NOMO-1 treated with dmso at 0.1 percent for 144 hours (cell line): ENCODE data around the gene MLLT1.

Experiments used
- DNase-seq: peaks from one replicate; lab custom pipeline; 2025; ENCODE audit not compliant: unreplicated experiment; lab: John Stamatoyannopoulos, UW

MLLT1 gene

GRCh38 chr19:6259312-6259861, 20.4 kb downstream of the MLLT1 start:
- DNase-seq: no peak

- no peak for DNase-seq
Observed at GRCh38 chr19:6258812-6259311, 20.9 kb downstream of the MLLT1 start.

GRCh38 chr19:6253954-6254733, 25.6 kb downstream of the MLLT1 start:
- DNase-seq: no peak

- no peak for DNase-seq
Observed at GRCh38 chr19:6252066-6252465, 27.7 kb downstream of the MLLT1 start.

GRCh38 chr19:6250909-6251308, 28.9 kb downstream of the MLLT1 start:
- no peak for DNase-seq

GRCh38 chr19:6250024-6250615, 29.7 kb downstream of the MLLT1 start:
- DNase-seq: no peak

- DNase-seq: no peak
Observed at GRCh38 chr19:6249296-6249695, 30.5 kb downstream of the MLLT1 start.

GRCh38 chr19:6248844-6249243, 30.9 kb downstream of the MLLT1 start:
- DNase-seq: no peak

- no peak for DNase-seq
Observed at GRCh38 chr19:6248341-6248740, 31.4 kb downstream of the MLLT1 start.

- DNase-seq: no peak
Observed at GRCh38 chr19:6247007-6247288, 32.8 kb downstream of the MLLT1 start.

- DNase-seq: no peak
Observed at GRCh38 chr19:6246174-6247006, 33.4 kb downstream of the MLLT1 start.

GRCh38 chr19:6242677-6243076, 37.1 kb downstream of the MLLT1 start:
- no peak for DNase-seq

- no peak for DNase-seq
Observed at GRCh38 chr19:6241680-6242377, 37.9 kb downstream of the MLLT1 start.

- no peak for DNase-seq
Observed at GRCh38 chr19:6241056-6241455, 38.7 kb downstream of the MLLT1 start.

GRCh38 chr19:6239871-6240676, 39.7 kb downstream of the MLLT1 start:
- no peak for DNase-seq

- no peak for DNase-seq
Observed at GRCh38 chr19:6239401-6239844, 40.4 kb downstream of the MLLT1 start.

GRCh38 chr19:6238643-6239281, 41.0 kb downstream of the MLLT1 start:
- no peak for DNase-seq

- no peak for DNase-seq
Observed at GRCh38 chr19:6238256-6238642, 41.5 kb downstream of the MLLT1 start.
